SU-DHL-6 (cell line): ENCODE results near the gene MTIF2.

Experiments used
- CTCF ChIP-seq: fragments of 200-600 bp; sonication (generic); IDR thresholded peaks from one replicate; pipeline ENCODE4 v1.5.1; 2017; ENCODE audit warnings: antibody characterized with exemption, mild to moderate bottlenecking, low read length, moderate library complexity; ENCODE audit not compliant: insufficient read depth, poor library complexity, severe bottlenecking
- EZH2phosphoT487 ChIP-seq: fragments of 200-600 bp; sonication (generic), shearing (Covaris generic); conservative IDR thresholded peaks from 2 replicates; pipeline ENCODE4 v1.6.1; 2018; ENCODE audit warnings: mild to moderate bottlenecking, antibody characterized with exemption, low read length, moderate library complexity, mixed read lengths

- TF ChIP-seq CTCF (no peak), EZH2phosphoT487 (no peak)
These were observed 68.6 kb downstream of the MTIF2 start for GRCh38 chr2:55200416-55200815.
